Transverse colon (tissue), 4 donors: ENCODE data around the gene PHACTR3. TPM values are rescaled to one million over a fixed set of nuclear protein-coding genes. Genes with fewer than 3 reads are reported as not detected.

Experiments
- DNase-seq: peaks from one replicate; pipeline ENCODE4 v3.0.0-alpha.2; 2019
- H3K27ac ChIP-seq, 4 donors: fragments of 200-600 bp; sonication (generic); 2 replicates each; pipeline ENCODE4 v1.5.1; 2016 to 2018; ENCODE audit warnings: inconsistent platforms in 4 of 4
- H3K27me3 ChIP-seq: fragments of 200-600 bp; sonication (generic); 2 replicates; pipeline ENCODE4 v1.5.1; 2017; ENCODE audit warnings: inconsistent platforms
- H3K36me3 ChIP-seq, 4 donors: fragments of 200-600 bp; sonication (generic); 2 replicates each; pipeline ENCODE4 v1.5.1; 2017 to 2019; ENCODE audit warnings: inconsistent platforms in 4 of 4
- H3K4me1 ChIP-seq, 4 donors: fragments of 200-600 bp; sonication (generic); 2 replicates each; pipeline ENCODE4 v1.5.1; 2017 to 2020; ENCODE audit warnings: inconsistent platforms in 4 of 4
- H3K4me3 ChIP-seq, 4 donors: fragments of 200-600 bp; sonication (generic); 1 replicate in 1 of 4; 2 replicates in 3 of 4; pipeline versions ENCODE4 v1.5.1 to v1.6.1; 2017 to 2019; ENCODE audit warnings: inconsistent platforms in 4 of 4
- H3K9me3 ChIP-seq, 2 donors: fragments of 200-600 bp; sonication (generic); 2 replicates each; pipeline ENCODE4 v1.5.1; 2017 to 2019; ENCODE audit warnings: inconsistent platforms in 2 of 2
- CTCF ChIP-seq, 5 experiments: fragments of 200-600 bp in 3 of 5; fragments of 450-650 bp in 2 of 5; sonication (generic) in 3 of 5; IDR thresholded peaks; 1 replicate in 2 of 5; 2 replicates in 3 of 5; pipeline ENCODE4 v1.5.1; 2016 to 2017; ENCODE audit warnings: antibody characterized with exemption in 5 of 5, inconsistent platforms in 3 of 5, mild to moderate bottlenecking in 2 of 5, moderate library complexity in 1 of 5
- EP300 ChIP-seq: sonication (generic); formaldehyde crosslinking; IDR thresholded peaks from one replicate; pipeline ENCODE4 v1.6.1; 2017; ENCODE audit warnings: antibody characterized with exemption, low read depth
- POLR2A ChIP-seq: fragments of 450-650 bp; IDR thresholded peaks from one replicate; pipeline ENCODE4 v1.6.1; 2016; ENCODE audit warnings: antibody characterized with exemption, mild to moderate bottlenecking, moderate library complexity
- POLR2AphosphoS5 ChIP-seq, 3 donors: sonication (generic); formaldehyde crosslinking; IDR thresholded peaks; one replicate each; pipeline ENCODE4 v1.6.1; 2016; ENCODE audit warnings: antibody characterized with exemption in 3 of 3
- WGBS, 2 donors: methylation state at CpG; one replicate each; pipeline ENCODE4 v1.1.5; 2018; ENCODE audit warnings: low coverage in 1 of 2; 5-methylcytosine and 5-hydroxymethylcytosine counted together
- in situ Hi-C, 4 donors: fragments of 200-750 bp; cut with MboI; loops; one replicate each; pipeline versions ENCODE4 v1.15.0 to v1.15.1; 2017; ENCODE audit warnings: low sequenced_read_pairs in 3 of 4, low pct_ligation_motif_present in 1 of 4, low pct_unique_long_range_greater_than_20kb in 1 of 4
- intact Hi-C: fragments of 100-400 bp; cut with DNase I; formaldehyde crosslinking; loops from one replicate; pipeline ENCODE4 v1.15.1; 2023; ENCODE audit warnings: low total_unique reads
- total RNA-seq, 4 donors: library from RNA; depleted of rRNA; stranded (reverse); fragments of >200 nt; gene quantifications; one replicate each; pipeline ENCODE4 v1.1.0, GENCODE V29; 2016

PHACTR3 gene
- total RNA-seq, 4 donors from 2014 or later, result 1.6 to 7.1 (median 5.6) TPM

GRCh38 chr20:59804871-59805665 lies 200.7 kb downstream of the PHACTR3 start:
- H3K4me1 ChIP-seq, result no peaks in the 10 kb centered on the region
- H3K27ac ChIP-seq, result no peak overlapping the region
- H3K4me3 ChIP-seq, result no peak overlapping the region
- in situ Hi-C loops, result no loop called here
- peaks cover 0 to 7% of the 10 kb centered on the region in 2 donors for H3K9me3 ChIP-seq
- H3K27me3 ChIP-seq, result no peaks in the 10 kb centered on the region
- no peak for DNase-seq
- no peaks in the 10 kb centered on the region for H3K36me3 ChIP-seq
- WGBS, 2 donors, result 62 to 81% methylated on average over 3 to 9 of the region's 9 CpGs
- intact Hi-C loops, result no loop called here
- TF ChIP-seq CTCF (IDR thresholded peaks at IDR 0.05), result no peak

GRCh38 chr20:59805786-59806577 lies 201.6 kb downstream of the PHACTR3 start:
- WGBS, 2 donors, result 86 to 97% methylated on average over 6 to 26 of the region's 26 CpGs
- Histone ChIP-seq H3K4me1 (no peaks in the 10 kb centered on the region), H3K4me3 (no peak overlapping the region), H3K9me3 (no peaks in the 10 kb centered on the region), H3K27ac (no peak overlapping the region), H3K27me3 (no peaks in the 10 kb centered on the region), H3K36me3 (no peaks in the 10 kb centered on the region)
- no peak for DNase-seq
- in situ Hi-C loops (no loop called here), intact Hi-C loops (no loop called here)
- TF ChIP-seq EP300 (no peak), POLR2AphosphoS5 (IDR thresholded peaks at IDR 0.05) (no peak), CTCF (IDR thresholded peaks at IDR 0.05) (no peak), POLR2A (no peak)

- no peak for DNase-seq
- 93% methylated on average over 10 of the region's 10 CpGs; no CpG with 5 or more reads in 1 of the 2 donors for WGBS, 2 donors
- intact Hi-C loops, result no loop called here
Measured at GRCh38 chr20:59806578-59806975, 202.2 kb downstream of the PHACTR3 start.

More at GRCh38 chr20:59806578-59806975, 202.2 kb downstream of the PHACTR3 start:
- H3K27ac ChIP-seq, result no peak overlapping the region
- H3K9me3 ChIP-seq, result no peaks in the 10 kb centered on the region
- TF ChIP-seq CTCF (IDR thresholded peaks at IDR 0.05) (no peak), POLR2AphosphoS5 (IDR thresholded peaks at IDR 0.05) (no peak), POLR2A (no peak), EP300 (no peak)
- no peaks in the 10 kb centered on the region for H3K36me3 ChIP-seq
- in situ Hi-C loops, result no loop called here
- H3K4me3 ChIP-seq, result no peak overlapping the region
- no peaks in the 10 kb centered on the region for H3K4me1 ChIP-seq
- no peaks in the 10 kb centered on the region for H3K27me3 ChIP-seq
